Activated naive CD4-positive, alpha-beta T cell (primary cell): Measurements from ENCODE around the gene FKBP15.

Source experiments
- DNase-seq, 4 experiments: peaks; one replicate each; lab custom pipeline; 2025; lab: John Stamatoyannopoulos, UW

The FKBP15 gene

DNA sequence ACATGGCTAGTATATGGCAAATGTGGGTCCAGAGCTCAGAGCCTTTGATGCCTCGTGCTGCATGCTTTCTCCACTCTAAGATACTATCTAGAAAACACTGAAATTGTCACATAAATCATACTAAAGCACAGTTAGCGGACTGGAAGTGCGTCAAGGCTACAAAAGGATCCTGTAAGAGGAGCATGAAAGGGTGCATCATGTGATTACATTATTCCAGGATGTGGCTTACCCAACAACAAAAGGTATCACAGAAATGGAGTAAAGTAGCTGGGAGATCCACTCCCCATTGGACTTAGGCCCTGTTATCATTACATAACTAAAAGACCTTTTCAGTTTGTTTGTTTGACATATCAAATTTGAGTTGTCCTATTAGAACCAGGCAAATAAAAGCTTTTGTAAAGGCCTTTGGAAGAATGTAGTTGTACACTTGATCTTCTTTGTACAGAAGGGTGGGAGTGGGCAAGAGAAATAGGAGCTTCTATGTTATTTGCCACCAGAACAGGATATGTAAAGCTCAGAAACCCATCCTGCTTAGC, 7.1 kb upstream of the FKBP15 start:
- no peak for DNase-seq

DNA sequence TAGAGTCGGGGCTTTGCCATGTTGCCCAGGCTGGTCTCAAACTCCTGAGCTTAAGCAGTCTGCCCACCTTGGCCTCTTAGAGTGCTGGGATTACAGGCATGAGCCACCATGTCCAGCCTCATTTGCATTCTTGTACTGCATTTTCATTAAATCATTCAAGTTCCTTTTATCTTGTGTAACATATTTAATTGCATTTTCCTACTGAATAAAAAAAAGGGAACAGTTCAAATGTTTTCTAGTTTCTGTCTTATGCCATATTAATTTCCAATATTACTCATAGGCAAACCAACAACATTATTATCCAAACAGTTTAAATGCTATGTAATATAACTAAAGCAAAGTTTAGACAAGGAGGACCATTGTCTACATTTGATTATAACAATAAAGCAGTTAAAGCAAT, 6.4 kb upstream of the FKBP15 start:
- no peak for DNase-seq

DNA sequence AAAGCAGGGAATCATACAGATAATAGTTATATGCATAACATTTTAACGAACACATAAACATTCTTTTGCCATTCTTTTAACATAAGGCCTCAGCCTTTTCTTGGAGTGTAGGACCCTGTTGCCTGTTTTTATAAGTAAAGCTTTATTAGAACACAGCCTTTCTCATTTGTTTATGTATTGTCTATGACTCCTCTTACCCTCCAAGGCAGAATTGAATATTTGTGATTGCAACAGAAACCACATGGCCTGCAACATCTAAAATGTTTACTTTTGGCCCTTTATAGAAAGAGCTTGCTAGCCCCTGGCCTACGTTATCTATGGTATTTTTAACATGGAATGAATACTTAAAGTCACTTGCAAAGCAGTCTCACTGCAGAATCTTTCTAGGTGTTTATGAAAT, 2.9 kb upstream of the FKBP15 start:
- DNase-seq: no peak

DNA sequence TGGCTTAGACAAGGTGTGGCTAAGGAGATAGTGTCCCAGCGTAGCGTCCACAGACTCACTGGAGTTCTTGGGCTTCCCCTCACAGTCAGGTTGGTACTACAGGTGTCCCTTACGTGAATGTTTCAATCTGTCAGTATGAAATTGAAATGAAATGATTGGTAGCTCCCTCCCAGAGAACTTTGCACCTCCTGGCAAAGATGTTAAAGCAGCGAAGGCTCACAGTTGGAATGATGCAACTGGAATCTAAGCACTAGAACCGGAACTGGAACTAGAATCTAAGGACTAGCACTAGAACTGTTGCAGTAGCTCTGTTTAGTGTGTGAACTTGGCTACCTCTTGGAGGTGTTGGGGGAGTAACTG, 1.4 kb upstream of the FKBP15 start:
- DNase-seq: no peak

DNA sequence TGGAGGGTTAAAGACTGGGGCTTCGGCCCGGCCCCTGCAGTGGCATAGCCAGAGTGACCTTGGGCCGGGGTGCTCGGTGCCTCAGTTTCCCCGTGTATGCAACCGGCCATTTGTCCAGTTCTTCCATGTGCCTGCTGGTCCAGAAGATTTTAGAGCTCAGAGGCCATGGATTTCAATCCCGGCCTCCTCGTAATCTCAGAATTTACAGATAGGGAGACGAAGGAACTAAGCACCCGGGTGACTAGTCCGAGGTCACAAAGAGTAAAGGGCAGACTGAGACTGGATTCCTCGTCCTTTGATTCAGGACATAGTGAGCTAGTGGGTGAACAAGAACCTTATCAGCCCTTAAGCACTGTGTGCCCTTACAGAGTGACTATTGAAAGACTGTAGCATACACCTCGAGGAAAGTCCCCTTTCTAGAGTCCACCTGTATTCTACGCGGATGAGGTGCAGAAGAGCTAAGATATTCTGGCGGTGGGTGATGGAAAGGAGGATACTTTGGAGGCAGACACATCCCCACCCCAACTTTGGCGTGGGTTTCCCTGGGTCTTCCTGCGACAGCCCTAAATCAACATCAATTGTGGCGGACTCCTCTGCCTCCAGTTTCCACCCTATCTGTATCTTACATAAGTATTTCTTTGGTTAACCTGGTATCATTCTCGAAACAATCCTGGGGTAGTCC, 864 bp upstream of the FKBP15 start:
- no peak for DNase-seq

DNA sequence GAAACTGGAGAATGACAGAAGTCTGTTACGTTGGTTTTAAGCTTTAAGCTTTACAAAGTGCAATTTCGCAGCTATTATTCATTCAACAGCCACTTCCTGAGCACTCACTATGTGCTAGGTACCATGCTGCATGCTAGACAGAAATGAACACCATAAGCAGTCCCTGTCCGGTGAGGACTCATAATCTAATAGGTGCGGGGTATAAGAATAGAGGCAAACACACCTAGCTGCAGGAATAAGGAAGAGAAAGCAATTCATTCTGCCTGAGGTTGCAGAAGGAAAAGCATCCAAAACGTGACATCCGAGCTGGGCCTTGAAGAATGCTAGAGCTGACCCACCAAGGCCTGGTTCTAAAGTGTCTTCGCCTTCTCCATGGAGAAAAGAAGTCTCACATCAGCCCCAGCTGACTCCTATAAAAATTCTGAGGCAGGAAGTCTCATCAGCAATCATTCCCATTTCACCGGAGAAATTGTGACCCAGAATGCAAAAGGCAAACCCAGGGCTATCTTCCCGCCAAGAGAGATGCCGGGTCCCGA, 542 bp downstream of the FKBP15 start:
- no peak for DNase-seq

DNA sequence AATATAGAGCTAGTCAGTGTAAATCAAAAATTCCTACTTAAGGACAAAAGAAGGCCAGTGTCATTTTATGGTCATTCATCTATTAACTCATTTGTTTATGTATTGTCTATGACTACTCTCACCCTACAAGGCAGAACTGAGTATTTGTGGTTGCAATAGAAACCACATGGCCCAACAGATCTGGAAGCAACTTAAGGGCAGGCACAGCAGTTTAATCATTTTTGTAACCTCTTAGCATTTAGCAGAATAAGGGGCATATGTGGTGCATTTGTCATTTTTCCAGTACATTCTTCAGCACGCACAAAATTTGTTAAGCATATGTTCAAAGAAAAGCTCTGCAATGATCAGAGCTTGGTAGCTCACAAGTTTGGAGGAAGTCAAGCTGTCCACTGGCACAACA, 1.1 kb downstream of the FKBP15 start:
- no peak for DNase-seq

DNA sequence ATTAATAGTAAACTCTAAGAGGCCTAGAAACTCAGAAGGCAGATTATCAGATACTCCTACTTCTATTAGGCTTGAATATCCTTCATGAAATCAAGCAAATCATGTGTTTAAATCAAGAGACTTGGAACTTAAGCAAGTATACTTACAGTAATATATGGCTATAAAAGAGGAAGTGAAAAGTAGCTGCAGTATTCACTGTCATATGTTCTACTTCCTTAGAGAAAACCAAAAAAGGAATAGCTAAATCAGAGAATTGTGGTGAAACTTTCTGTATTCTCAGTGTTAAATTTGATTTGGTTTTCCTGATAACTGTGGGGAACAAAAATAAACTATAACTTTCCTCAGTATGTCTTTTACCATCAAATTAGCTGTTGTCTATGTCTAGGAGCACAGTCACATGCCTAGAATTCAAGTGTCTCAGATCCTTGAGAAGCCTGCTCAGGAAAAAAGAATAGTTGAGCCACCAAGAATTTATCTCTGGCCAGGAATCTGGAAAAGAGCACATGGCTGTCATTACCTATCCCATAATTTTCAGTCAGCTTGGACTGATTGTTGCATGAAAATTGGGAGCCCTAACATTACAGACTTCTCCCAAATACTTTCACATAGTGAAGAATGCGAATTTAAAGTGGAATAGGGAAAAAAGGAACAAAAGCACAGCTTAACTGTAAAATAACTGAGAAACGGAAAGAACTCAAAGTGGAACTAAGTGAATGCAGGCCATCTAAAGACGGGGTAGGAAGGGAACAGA, 1.7 kb downstream of the FKBP15 start:
- no peak for DNase-seq

DNA sequence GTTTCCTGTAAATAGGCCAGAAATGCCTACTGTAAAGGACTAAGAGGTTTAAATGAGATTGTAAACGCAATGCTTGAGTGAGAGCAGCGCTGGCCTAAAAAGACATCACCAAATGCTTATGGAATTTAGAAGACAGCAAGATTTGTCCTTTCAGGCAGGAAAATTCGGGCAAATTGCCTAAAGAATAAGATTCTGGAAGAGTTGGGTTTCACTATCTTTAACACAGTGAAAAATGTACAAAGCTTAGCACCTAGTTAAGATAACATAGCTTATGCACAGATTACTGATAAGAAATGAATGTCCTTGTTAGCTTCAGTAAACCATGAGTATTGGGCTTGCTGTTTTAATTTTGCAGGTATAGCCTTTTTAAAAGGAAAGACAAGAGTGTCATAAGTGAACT, 4.7 kb downstream of the FKBP15 start:
- no peak for DNase-seq

DNA sequence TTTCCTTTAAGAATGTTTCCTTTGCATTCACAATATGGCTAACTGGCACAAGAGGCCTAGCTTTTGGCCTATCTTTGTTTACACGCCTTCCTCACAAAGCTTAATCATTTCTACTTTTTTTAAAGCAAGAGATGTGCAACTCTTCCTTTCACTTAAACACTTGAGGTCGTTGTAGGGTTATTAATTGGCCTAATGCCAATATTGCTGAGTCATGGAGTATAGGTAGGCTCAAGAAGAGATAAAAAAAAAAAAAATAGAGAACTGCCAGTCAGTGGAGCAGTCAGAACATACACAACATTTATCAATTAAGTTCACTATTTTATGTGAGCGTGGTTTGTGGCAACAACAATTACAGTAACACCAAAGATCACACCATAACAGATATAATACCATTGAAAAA, 5.9 kb downstream of the FKBP15 start:
- no peak for DNase-seq

DNA sequence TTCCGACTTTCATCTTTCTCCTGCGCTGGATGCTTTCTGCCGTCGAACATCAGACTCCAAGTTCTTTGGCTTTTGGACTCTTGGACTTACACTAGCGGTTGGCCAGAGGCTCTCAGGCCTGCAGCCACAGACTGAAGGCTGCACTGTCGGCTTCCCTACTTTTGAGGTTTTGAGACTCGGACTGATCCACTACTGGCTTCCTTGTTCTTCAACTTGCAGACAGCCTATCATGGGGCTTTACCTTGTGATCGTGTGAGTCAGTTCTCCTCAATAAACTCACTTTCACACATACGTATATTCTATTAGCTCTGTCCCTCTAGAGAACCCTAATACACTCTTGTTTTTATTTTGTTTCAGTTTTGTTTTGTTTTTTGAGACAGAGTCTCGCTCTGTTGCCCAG, 10.3 kb downstream of the FKBP15 start:
- no peak for DNase-seq

DNA sequence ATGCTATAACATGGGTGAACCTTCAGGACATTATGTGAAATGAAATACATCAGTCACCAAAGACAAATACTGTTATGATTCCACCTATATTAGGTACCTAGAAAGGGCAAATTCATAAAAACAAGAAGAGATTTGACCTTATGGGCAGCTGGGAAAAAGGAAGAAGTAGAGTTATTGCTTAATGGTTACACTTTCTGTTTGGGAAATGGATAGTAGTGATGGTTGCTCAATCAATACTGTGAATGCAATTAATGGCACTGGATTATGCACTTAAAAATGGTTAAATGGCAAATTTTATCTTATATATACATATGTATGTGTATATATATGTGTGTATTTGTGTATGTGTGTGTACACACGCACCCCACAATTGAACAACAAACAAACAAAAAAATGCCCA, 15.2 kb downstream of the FKBP15 start:
- DNase-seq: no peak

DNA sequence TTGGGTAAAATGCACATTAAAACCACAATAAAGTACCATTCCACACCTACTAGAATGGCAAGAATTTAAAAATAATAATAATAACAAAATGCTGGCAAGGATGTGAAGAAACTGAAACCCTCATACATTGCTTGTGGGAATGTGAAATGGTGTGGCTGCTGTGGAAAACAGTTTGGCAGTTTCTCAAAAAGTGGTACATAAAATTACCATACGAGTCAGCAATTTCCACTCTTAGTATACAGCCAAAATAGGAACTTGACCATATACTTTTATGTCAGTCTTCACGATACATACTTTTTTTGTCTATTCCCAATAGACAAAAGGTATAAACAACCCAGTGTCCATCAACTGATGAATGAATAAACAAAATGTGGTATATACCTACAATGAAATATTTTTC, 15.6 kb downstream of the FKBP15 start:
- DNase-seq: no peak

DNA sequence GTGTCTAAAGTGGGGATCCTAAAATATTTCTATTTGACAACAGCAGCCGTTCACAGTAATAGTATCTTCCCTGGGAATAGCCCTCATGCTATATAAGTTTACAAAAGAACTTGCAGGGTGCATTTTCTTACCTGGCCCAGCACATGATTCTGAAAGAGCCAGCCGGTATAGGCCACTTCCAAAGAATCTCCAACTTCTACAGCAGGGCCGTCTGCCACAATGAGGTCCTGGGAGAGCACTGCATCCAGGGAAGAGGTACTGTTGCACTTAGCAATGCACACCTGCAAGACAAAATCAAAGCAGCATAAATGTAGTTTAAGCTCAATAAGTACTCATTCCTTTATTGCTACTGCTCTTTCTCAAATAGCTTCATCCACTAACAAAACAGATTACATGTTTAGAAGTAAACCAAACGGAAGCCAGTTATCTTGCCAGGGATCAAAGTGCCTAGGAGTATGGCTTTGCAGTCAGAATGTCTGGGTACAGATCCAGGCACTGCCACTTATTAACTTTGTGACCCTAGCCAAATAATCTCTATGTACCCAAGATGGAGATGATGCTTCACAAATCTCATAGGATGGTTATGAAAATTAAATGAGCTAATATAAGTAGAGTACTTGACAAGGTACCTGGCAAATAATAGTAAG, 21.3 kb downstream of the FKBP15 start:
- no peak for DNase-seq

DNA sequence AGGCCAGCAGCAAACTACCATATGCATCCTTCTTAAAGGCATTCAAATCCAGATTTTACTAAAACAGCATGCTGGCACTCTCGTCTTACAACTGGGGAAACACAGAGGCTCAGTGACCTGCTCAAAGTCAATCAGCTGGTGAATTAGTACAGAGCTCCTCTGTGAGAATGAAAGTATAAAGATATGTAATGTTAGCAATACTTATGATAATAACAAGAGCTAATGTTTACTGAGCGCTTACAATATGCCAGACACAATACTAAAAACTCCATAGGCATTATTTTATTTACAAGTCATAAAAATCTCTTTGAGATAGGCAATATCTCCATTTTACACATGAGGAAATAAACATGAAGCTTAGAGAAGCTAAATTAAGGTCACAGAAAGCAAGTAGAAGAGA, 28.6 kb downstream of the FKBP15 start:
- DNase-seq: no peak

DNA sequence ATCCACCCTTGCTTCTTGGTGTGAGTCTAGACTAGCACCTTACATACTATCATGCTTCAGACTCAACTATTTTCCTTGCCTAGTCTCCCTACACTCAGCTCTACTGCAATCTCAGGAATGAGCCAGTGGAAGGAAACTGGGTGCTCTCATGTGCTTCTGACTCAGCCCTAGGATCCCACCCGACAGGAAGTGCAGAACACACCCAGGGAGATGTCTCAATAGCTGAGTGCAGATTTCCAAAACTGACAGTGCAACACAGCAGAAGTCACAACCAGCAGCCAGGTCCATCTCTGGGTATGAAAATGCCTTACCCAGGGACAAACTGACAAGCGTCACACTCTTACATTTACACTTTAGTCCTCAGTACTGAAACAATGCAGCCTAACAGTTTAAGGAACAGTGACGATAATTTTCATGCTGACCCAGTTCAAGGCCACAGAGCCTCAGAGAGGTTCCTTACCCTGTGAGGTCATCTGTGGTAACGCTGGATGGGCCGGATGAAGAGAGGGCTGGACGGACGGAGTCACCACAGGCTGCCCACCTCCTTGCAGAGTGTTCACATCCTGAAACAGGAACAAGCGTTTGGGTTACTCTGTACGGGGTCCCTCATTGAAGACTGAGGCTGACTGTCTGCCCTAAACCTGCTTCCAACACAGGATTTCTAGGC, 33.0 kb downstream of the FKBP15 start:
- no peak for DNase-seq

DNA sequence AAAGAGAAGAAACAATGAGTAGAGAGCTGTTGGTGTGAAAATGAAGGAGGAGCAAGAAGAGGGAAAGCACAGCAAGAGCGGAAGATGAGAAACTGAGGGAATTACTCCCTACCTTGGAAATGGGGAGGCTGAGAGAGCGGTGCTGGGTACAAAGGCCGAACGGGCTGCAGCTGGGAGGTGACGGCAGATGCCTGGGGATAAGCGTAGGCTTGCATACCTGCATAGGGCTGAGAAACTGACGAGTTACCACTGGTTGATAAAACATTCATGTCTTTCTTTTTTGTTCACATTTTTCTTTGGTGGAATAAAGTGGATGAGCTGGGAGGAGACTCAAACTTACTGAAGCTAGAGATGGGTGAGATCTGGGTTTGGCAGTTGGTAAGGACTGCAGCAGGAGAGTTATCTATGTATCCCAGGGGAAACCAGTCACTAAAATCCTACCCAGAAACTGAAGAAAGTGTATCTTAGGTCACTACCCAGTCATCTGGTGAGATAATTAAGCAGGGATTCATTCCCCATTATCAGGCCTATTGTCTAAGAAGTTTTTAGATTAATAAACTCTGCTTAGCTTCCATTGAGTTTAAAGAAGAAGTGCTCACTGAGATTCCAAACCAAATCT, 34.8 kb downstream of the FKBP15 start:
- DNase-seq: no peak

DNA sequence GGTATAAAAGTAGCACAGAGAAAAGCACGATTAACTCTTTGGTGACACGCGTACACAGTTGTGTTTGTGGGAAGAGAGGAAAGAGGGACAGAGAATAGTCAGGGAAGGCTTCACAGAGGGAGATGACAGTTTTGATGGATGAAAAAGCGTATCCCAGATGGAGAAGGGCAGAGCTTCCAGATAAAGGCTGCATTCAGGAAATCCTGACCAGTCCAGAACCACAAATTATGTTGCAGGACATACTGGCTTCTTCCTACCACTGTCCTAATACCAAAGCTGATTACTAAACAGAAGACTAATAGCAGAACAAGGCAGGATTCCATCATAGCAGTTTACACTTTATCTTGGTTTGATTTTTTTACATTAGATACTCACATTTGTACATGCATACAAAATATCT, 35.8 kb downstream of the FKBP15 start:
- no peak for DNase-seq

DNA sequence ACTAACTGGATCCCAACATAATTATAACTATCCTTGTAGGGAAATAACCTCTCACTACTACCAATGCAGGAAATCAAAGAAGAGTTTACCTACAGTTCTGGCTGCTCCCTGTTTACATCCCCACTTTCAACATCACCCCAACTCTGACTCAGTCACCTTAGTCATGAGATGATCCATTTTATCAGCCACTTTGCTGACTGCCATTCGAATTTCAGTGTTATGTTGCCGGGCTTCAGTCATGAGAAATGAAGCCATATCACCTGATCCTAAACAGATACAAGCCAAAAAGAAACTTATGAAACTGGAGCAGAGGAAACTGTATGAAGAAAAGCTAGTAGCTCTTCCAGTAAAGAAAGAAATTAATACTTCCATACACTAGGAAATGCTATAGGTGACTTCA, 36.5 kb downstream of the FKBP15 start:
- DNase-seq: no peak

DNA sequence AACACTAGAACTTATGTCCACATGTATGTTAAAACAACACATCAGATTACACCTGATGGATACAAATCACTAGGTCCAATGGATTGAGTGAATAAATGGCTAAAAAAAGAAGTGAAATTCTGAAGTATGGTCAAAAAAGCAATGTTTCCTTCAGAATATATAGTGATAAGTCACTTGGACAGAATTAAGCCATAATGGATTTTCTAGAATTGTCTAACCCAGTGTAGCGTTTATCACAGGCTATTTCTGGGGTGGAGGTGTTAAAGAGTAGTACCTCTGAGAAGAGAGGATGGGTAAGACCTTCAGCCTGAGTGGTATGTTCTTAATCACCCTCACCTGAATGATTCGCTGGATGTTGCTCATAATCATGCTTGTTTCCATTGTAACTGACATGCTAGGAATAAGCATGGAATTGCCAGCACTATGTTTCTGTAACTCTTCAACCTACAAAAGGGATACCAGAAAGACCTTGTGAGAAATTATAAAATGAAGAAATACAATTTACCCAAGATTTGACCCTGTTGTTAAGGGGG, 37.1 kb downstream of the FKBP15 start:
- no peak for DNase-seq

DNA sequence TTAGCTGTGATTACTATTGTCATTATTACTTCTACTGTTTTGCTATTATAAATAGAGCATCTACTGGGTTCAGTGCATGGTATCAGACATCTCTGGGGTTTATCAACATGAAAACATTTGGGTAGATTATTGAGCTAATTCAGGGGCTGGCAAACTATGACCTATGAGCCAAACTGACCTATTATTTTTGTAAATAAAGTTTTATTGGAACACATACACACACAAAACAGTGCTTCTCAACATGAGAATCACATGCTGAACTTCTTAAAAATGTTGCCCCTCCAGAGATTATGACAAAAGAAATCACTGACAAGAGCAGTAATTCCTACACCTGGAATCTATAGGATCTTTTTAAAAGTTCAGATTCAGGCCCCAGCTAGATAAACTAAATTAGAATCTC, 39.9 kb downstream of the FKBP15 start:
- DNase-seq: no peak

DNA sequence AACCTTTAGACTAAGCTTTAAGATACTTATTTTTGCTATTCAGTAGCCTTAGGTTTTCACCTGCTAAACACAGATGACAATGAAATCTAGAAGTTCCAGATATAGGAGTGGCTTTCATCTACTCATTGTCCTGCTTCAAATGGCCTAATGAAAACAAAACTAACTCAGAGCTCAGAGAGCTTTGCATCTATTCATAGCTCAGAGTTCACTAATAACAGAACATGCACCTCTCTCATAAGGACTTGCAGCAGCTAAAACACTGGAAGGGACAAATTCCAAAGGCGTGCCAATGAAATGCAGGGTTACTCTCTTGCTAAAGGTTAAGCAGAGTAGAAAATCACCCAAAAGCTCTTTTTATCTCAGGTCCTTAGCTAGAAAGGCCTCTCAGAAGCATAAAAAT, 41.2 kb downstream of the FKBP15 start:
- DNase-seq: no peak
